Stimulated activated CD4-positive, alpha-beta T cell treated with anti-CD3 and anti-CD28 coated beads, Interleukin-4, amount 100 ng/mL, for 24 hours (primary cell): ENCODE measurements around the gene SPINT2.

Source experiments
- DNase-seq: peaks from one replicate; pipeline ENCODE4 v3.0.0-alpha.2; 2020

The SPINT2 gene

DNA sequence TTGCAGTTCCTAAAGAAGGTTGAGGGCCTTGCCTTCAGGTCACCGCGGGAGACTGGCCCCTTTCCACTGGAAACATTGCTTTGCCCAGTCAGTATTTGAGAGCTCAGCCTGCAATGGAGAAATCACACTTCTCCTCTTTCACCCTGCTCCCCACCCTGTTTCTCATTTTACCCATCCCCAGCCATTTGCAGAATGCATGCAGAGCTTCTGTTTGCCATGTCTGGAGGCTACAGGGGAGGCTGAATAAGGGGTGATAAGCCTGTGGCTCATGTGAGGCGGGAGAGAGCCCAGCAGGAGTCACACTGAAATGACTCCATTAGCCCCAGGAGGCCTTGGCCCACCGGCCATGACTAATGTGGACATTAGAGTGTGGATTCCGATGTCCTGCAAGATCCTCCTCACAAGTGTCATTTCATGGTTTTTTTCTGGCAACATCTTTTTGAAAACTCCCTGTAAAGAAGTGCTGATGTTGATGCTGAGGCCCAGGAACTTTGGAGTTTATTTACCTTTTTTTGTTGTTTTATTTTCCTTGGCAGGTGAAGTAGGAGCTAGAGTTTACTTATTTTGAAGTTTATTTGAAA is 6.3 kb downstream of the SPINT2 start:
- DNase-seq, result no peak

DNA sequence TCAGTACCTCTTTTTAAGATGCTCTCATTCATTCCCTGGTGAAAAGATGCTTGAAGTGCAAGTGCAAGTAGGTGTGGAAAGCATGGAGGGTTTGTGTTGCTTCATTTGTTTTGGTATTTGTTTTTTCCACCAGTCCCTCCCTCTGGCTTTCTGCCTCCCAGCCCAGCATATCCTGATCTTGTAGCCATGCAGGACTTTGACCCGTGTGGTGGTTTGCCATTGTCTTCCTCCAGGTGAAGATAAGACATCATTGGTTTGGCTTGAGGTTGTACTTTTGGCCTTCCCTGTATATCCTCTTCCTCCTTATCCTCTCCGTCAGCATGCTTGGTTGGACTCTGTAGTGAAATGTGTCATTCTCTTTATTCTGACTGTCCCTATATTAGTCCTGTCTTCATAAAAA is 9.1 kb downstream of the SPINT2 start:
- DNase-seq, result no peak

DNA sequence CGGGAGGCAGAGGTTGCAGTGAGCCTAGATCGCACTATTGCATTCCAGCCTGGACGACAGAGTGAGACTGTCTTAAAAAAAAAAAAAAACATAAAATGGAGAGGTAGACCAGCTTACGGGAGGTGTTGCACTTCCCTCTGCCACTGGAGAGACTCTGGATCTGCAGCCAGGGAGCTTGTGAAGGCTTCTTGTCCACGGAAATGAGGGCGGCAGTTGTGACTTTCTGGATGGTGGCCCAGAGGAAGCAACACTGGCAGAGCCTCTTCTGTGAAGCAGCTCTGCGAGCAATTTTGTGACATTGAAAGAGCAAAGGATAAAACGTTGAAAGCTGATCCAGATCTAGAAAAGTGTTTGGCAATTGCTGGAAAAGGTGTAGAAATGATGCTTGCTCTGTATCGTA is 10.4 kb downstream of the SPINT2 start:
- no peak for DNase-seq

DNA sequence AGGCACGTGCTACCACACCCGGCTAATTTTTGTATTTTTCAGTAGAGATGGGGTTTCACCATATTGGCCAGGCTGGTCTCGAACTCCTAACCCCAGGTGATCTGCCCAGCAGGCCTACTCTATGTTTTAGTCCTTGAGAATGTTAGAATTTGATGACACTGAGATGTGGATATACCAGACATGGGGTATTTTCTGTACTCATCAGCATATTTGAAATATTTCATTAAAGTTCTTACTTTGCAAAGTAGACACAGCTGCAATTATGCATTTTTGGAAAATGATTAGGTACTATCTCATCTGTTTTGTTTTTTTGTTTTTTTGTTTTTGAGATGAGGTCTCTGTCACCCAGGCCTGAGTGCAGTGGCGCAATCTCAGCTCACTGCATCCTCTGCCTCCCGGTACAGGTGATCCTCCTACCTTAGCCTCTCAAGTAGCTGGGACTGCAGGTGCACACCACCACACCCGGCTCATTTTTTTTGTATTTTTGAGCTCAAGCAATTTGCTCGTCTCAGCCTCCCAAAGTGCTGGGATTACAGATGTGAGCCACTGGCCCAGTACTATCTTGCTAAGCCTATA is 12.7 kb downstream of the SPINT2 start:
- DNase-seq, result no peak

DNA sequence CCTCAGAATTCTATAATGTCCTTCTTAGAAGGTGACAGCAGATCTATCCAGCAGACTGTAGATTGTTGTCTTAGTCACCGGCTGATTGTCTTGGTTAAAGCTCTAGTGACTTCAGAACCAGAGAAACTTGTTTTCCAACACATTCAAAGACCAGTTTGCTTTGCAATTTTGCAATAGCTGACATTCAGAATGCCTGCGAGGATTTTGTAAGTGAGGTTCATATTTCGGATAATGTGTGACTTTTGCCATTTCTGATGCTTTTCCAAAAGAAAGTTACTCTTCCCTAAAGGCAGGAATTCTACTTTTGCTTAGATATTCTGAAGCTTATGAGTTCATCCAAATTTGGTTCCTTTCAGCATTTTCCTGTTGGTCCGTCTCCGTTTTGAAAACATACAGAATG is 13.2 kb downstream of the SPINT2 start:
- DNase-seq, result no peak

DNA sequence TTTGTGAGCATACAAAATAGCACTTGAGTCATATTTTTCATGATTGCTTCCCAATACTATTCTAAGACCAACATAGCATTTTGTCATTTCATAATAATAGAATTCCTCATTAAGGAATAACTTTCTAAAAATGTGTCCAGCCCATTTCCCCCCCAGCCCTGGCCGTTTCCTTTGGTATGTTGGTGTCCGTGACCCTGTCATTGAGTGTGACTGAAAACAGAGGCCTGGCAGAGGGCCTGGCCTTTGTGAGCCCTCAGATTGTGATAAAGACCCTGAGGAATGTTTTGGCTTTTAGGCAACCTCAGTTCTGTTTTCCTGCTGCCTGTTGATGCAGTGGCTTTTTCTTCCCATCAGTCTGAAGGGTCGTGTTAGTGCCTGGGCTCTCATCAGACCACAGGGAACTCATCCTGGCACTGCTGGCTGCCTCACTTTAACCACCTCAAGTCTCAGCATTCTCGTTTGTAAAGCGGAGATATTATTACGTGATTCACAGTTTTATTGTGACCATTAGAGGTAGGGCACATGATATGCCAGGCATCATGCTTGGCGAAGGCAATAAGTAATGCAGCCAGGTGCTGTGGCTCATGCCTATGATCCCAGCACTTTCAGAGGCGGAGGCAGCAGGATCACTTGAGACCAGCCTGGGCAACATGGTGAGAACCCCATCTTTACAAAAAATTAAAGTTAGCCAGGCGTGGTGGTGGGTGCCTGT is 13.8 kb downstream of the SPINT2 start:
- no peak for DNase-seq

DNA sequence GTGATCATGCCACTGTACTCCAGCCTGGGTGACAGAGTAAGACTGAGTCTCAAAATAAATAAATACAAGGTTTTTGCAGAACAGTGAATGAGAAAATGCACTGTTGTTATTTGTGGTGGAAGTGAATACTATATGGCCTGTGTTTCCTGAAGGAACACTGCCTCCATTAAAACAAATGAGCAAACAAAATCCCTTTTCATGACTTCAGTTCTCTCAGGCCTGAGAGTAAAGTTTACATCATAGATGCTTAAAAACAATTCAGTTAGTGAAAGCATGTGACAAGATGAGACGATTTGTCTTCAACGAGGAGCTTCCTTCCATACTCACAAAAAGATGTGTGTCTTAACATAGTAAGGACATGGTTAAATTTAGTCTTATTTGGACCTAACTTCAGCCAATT is 14.4 kb downstream of the SPINT2 start:
- no peak for DNase-seq

DNA sequence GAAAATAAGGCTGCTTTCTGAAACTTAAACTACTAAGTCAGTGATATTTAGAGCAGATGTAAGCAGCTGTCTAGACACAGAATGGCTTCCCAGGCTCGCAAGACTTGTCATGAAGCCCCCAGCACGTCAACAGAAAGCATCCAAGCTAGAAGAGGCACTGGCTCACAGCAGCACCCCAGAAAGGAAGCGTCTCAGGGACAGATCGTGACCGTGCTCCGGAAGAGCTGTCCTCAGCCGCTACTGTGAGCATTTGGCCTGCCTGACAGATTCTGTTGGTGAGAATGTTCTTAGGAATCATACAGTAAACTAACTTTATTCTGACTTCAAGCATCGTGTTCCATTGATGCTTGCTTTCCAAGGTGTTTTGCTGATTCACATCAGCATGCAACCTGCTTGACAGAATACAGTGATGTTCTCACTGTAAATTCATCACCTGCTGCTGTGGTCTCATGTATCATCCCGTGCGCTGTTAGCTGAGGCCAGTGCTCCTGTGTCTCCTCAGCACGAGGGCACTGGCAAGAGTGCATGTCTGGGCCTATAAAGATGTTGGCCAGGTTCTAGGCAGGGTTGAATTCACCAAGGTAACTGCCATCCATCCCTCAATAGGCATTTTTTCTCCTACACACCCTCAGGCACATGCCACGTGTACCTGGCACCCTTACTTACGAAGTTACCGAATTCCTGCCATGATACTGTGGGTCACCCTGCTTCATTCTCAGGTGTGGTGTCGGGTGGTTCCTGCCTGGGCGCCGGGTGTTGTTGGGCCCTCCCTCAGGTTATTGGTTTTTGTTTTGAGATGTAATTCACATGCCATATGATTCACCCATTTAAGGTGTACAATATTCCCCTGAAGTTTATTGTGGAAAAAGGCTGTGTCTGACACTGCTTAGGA is 15.9 kb downstream of the SPINT2 start:
- DNase-seq, result no peak

DNA sequence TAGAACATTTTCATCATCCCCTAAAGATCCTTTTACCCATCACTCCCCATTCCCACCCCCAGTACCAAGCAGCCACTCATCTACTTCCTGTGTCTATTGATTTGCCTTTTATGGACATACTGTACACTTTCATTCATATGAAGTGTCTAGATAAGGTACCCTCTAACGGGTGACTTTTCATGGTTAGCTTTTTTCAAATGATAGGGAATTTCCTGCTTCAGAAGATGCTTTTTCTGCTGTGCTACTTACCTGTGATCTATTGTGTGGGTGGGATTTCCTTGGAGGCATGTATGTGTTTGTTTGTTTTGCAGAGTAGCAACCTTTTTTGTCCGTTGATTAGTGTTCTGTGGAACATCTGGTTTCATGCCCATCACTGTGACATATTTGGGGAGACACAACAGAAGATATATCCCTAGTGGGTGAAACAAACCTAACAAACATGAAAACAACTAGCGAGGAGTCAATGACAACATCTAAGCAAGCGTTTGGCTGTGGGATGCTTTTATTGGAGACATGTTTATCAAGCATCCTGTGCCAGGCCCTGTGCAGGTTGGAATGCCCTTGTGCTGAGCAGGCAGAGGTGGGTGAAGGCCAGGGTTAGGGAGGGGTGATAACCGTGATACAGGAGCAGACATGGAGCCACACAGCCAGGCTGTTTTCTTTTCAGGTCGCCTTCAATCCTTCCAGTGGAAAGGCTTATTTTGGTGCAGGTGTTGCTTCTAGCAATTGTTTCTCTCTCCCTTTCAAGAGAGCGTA is 17.6 kb downstream of the SPINT2 start:
- no peak for DNase-seq

DNA sequence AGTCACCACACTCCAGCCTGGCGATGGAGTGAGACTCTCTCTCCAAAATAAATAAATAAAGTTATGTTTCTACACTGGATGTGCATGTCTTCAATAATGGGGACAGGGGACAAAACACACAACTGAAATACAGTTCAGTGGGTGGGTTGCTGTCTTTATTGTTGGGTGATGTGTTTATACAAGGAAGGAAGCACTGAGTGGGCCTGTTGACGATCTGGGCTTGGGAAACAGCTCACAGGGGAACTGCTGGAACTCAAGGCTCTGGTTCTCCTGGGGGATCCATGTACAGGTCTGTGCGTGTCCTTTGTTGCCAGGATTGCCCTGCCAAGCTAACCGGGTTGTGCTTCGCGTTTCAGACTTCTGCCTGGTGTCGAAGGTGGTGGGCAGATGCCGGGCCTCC is 18.9 kb downstream of the SPINT2 start:
- no peak for DNase-seq

DNA sequence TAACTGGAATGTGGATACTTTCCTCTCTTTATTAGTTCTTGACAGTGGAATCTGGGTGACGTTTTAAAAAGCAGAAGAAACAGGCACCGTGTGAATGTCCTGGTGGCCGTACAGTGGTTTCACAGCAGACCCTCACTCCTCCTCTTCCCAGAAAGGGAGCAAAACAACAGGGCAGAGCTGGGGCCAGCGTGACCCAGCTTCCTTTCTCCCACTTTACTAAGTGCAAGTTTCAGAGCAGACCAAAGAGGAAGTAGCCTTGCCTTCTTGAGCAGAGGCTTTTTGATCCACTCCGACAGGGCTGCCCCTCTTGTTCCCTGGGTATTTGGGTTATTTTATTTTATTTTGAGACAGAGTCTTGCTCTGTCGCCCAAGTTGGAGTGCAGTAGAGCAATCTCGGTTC is 20.0 kb downstream of the SPINT2 start:
- no peak for DNase-seq

DNA sequence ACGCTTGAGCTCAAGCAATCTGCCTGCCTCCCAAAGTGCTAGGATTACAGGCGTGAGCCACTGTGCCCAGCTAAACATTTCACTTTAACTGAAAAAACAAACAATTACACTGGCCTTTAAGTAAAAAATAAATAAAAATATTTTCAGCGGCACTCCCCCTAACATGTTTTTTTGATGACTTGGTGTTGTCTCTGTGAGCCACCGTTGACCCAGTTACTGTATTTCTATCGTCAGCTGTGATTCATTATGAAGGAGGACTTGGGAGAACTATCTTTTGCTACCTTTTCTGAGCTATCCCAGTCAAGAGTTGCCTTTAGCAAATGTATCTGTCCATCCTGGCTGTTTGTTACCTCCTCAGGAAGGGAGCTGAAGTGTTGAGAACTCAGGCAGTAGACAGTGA is 21.2 kb downstream of the SPINT2 start:
- no peak for DNase-seq

DNA sequence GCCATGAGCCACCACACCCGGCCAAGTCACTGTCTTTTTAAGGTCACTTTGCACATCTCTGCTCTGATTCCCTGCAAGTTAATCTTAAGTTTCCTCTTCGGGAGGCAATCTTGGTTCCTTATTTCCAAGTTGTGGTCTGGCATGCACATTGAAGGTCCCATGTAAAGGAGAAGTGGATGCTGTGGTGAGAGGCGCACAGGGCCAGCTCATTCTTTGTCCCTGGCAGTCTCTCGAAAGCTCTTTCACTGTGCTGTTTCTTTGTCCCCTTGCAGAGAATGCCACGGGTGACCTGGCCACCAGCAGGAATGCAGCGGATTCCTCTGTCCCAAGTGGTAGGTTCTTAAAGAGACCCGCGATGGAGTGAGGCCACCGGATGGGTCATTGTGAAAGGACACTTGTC is 23.2 kb downstream of the SPINT2 start:
- no peak for DNase-seq

DNA sequence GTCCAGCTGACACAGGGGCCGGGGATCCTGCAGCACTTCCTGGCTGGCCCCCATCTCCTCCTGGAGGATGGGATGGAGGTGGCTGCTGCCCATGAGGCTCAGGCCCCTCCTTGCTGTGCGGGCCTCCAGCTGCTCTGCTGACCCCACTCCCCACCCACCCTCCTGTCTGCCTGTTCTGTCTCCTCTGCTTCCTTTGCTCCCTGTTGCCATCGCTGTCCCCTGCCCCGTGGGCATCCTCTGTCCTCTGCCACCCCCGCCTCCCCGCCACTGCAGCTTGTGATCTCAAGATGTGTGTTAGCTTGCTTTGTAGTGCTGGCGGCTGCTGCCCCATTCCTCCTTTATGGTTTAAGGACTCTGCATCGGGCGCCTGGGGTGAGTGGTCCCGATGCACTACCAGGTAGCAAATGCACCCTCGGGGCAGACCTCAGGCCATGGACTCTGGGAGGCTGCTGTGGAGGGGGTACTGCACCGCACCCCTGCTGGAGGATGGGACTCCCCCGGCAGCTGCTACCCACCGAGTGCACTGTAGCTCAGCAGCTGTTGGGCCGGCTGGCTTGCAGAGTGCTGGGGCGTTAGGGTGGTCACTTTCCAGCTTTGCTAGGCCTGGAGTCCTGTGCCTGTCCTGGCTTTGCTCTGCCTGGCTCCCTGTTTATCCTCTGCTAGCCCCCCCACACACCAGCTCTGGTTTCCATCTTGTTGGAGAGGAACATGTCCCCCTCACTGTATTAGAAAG is 23.9 kb downstream of the SPINT2 start:
- no peak for DNase-seq

DNA sequence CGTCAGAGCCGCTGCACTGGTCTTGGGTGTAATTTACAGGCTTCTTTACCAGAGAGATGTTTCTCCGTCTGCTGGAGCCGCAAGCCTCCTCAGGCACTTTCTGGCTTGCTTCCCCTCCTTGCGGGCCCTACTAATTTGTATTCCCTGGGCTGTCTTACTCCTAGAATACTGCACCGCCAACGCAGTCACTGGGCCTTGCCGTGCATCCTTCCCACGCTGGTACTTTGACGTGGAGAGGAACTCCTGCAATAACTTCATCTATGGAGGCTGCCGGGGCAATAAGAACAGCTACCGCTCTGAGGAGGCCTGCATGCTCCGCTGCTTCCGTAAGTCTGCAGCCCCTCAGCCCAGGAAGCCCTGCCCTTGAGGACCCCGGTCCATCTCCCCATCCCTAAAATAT is 25.6 kb downstream of the SPINT2 start:
- no peak for DNase-seq

DNA sequence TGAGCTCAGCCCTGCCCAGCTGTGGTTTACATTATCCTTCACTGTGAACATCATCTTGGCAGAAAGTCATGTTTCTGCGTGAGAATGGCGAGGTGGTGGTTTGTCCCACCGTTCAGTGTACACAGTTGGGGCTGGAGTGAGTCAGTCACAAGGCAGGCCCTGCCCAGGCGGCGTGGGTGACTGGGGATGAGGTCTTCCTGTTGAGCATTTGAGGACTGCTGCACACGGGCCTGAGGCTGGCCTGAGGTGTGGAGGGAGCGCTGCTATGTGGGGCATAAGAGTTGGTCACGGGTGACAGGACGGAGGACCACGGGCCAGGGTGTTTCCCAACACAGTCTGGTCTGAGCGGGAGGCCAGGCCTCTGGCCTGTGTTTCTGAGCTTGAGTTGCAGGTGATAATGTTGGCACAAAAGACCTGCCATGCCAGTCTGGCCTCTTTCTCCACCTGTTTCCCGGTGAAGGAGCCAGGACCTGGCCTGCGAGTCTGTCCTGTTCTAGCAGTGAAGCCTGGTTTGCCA is 26.3 kb downstream of the SPINT2 start:
- DNase-seq, result no peak

DNA sequence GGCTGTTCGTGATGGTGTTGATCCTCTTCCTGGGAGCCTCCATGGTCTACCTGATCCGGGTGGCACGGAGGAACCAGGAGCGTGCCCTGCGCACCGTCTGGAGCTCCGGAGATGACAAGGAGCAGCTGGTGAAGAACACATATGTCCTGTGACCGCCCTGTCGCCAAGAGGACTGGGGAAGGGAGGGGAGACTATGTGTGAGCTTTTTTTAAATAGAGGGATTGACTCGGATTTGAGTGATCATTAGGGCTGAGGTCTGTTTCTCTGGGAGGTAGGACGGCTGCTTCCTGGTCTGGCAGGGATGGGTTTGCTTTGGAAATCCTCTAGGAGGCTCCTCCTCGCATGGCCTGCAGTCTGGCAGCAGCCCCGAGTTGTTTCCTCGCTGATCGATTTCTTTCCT is 27.5 kb downstream of the SPINT2 start:
- no peak for DNase-seq

DNA sequence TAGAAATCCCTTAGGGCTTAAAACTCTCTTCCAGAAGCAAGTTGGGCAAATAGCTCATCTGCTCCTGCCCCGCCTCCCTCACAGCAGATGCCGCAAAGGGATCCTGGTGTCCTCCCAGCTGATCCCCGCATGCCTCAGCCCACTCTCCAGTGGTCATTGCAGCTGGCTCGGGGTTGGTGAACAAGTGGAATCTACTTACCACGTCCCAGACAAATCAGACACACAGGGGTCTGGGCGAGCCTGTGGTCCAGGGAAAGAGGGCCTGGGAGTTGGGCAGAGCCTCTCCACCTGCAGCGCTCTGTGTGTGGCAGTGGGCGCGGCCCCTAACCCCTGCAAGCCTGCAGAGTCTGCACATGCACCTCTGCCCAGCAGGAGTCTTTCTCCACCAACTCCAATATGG is 28.9 kb downstream of the SPINT2 start:
- DNase-seq, result no peak

DNA sequence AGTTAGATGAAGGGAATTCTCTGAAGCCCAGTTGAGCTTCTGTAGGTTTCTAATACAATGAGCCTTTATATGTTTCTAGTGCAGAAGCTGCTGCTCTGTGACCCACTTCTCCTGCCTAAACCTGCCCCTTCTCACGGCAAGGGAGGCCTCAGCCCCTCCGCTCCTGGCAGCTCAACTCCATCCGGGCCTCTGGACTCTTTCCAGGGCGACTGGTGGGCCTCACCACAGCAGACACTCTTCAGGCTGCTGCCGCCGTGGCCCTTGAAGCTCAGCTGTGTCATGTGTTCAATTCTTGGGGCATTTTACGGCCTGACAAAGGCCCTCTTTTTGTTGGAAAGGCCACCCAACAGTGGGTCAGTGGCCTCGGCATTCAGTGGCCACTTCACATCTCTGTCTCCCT is 29.7 kb downstream of the SPINT2 start:
- DNase-seq, result no peak

DNA sequence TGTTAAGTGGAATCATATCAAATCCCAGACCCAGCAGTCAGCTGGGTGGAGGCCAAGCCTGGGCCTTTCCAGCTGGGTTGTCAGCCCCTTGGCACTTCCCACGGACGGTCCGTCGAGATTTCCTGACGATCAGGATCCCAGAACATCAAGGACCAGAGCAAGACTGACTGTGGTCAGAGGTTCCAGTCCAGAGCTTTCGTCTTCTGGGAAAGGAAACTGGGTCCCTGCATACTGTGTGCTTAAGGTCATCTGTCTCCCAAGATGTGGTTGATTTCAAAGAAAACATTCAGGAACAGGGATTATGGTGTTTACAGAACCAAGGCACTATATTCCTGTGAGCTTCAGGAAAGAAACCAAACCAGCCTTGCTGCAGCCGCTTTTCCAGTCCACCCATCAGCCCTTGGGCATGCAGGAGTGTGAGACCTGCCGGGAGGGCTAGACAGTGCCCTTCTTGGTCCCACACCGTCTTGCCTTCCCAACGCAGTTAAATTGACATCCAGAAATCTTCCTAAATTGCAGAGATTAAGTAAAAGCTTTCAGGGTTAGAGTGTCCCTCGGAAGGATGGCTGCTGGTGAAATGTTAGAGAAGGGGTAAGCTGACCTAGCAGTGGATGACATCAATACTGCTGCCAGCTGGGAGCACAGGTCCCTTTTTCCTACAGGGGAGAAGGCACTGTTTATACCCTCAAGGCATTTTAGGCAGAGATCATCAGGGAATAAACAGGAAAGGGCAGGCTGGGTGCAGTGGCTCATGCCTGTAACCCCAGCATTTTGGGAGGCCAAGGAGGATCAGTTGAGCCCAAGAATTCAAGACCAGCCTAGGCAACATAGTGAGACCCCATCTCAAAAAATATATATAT is 34.7 kb downstream of the SPINT2 start:
- no peak for DNase-seq
